Hematopoietic multipotent progenitor cell (in vitro differentiated cells): ENCODE results near the gene NOTCH1. TPM values are rescaled to one million over a fixed set of nuclear protein-coding genes. Genes with fewer than 3 reads are reported as not detected.

Source experiments
- DNase-seq, 3 donors: peaks; one replicate each; pipeline ENCODE4 v3.0.0-alpha.2; 2011 to 2015; ENCODE audit warnings: low read depth in 2 of 3, low spot score in 2 of 3
- total RNA-seq: library from RNA; depleted of rRNA; stranded (reverse); fragments of >200 nt; gene quantifications from one replicate; pipeline ENCODE4 v1.2.3, GENCODE V29; 2012

Gene NOTCH1
- total RNA-seq, 1 donor = 190 TPM

DNA sequence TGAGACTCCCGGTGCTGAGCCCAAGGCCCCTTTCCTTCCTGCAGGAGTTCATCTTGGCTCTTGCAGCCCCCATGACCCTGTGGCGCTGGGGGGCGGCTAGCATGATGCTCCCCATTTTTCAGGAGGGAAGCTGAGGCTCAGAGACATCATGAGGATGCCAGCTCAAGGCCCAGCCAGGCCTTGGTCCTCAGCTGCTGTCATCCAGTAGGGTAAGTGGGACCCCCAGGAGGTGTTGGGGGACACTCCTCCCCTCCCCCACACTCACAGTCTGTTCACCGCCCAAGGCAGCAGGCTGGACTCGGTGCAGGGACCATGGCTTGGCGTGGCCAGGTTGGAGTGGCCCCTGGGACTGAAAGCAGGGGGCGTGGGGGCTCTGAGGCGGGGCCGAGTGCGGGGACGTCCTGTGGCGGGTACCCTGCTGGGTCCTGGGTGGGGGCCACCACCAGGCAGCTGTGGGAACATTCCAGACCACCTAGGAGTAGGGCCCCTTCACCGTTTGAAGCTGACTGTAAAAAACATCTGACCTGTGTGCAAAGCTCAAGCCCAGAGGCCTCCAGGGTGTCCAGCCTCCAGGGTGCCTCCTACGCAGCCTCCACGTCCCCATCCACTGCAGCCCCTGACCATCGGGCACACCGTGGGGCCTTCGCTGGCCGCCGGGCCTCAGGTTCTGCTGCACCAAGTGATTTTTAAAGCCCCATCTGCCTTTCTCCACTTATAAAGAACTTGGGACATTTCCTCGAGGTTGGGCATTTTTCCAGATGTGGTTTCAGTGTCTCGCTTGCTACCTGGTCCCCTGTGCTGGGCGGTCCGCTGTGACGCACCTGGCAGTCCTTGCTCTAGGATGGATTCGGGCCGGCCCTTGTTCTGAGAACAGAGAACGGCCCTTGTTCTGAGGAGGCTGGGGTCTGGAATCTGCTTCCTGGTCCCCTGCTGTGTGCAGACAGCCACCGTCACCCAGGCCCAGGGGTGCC, 3.4 kb upstream of the NOTCH1 start:
- no peak for DNase-seq

DNA sequence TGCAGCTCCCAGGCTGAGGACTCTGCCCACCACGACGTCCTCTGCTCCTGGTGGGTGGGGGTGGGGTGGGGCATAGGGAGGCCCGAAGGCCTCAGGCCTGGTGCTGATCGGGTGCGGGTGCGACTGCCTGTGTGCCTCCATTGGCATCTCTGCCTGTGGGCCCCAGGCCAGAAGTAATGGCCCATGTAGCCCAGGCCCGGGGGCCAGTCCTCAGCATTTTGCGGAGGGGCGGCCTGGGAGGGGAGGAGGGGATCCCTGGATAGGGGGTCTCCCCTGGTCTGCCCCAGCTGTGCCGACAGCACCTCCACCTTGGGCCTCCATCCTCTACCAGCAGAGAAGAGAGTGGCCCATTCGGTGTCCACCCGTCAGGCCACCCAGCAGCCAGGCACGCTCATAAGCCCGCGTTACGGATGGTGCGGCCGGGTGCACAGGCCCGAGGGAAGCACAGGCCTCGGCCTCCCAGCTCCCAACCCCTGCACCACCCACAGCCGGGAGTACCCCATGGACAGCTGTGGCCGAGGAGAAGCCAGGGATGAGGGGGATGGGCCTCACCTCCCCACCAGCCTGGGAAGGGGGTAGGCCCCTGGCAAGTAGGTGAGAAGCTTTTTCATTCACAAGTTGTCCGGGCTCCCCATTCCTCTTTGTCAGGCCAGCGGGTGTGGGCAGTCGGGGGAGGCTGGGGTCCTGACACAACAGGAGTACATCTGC, 1.8 kb upstream of the NOTCH1 start:
- no peak for DNase-seq

DNA sequence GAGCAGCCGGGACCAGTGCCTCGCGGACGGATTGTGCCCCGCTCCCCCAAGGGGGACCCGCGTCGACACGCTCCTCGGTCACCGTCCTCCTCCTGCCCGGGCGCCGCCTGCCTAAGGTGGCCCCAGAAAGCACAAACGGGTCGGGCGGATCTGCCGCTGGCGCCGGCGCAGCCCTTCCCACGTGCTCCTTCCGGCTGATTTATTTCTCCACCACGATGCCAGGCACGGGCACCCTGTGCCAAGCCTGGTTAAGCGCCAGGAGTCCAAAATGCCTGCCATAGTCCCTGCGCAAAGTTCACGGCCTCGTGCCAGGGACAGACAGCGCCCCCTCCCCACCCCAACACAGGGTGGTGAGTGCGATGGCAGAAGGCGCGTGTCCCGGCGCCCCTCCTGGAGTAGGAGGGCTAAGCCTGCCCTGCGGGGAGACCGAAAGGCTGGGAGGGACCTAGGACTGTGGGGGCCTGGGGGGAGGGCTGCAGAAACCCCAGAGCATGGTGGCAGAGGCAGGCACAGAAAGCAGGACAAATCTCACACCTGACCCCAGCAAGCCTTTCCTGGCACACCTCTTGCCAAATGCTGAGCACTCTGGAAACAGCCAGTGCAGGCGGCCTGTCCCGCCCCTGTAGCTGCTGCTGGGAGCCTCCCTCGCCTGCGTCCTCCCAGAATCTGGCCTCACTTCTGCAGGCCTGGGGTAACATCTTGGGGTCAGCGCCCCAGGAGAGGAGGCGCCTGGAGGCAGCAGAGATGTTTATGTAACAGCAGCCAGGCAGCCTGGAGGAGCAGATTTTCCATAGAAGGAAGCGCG, 1.1 kb upstream of the NOTCH1 start:
- peak in 1 of 3 donors; percentile 65 for DNase-seq

DNA sequence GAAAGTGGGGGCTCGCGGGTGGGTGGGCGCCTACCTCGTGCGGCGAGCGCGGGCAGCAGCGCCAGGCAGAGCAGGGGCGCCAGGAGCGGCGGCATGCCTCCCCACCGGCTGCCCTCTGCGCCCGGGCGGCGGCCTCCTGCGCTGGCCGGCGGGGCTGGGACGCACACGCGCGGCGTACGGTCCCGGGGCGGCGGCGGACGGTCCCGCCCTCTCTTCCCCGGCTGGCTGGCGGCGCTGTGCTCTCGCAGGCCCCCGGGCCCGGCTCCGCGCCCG, 220 bp downstream of the NOTCH1 start:
- DNase-seq = no peak

DNA sequence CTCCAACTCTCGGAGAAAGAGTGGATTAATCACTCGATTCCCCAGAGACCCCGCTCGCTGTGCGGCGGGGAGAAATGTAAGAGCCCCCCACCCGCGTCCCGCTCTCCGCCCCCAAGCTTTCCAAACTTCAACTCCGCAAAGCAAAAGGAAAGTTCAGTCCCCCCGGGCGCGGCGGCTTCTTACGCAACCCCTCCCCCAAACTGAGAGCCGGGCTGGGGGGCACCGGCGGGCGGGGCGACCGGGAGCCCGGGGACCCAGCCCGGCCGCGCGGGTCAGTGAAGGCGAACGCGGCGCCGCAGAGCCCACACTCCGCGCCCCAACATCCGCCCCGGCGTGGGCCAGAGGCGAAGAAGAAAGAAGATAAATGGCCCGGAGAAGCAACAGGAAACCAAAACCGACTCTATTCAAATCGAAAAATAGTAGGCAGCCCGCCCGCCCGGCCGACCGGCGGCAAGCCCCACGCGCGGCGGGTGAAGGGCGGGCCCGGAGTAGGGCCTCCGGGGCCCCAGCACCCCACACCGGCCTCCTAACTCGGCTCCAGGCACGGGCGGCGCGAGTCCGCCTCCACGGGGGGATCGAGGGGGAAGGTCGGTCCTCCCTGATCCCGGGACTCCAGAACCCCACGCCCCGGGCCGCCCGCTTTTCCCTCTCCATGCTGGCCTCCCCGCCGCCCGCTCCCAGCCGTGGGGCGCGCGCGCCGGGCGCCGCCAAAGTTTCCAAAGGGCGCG, 720 bp downstream of the NOTCH1 start:
- DNase-seq = peak in 1 of 3 donors; percentile 30

DNA sequence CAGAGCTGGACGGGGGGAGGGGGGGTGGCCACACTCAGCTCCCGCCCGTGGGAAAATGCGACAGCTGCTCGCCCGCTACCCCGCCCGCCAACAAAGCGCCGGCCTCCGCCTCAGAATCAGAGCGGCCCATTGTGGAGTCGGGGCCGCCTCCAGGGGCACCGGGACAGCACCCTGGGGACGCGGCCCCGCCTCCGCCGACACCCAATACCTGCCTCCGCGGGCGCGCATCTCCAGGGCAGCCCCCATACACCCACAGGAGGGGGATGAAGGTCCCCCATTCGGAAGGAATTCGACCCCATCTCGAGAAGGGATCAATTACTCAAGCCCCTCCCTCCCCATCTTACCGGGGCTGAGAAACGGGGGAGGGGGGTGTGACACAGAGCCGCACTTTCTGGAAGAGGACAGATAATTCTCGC, 1.3 kb downstream of the NOTCH1 start:
- no peak for DNase-seq

DNA sequence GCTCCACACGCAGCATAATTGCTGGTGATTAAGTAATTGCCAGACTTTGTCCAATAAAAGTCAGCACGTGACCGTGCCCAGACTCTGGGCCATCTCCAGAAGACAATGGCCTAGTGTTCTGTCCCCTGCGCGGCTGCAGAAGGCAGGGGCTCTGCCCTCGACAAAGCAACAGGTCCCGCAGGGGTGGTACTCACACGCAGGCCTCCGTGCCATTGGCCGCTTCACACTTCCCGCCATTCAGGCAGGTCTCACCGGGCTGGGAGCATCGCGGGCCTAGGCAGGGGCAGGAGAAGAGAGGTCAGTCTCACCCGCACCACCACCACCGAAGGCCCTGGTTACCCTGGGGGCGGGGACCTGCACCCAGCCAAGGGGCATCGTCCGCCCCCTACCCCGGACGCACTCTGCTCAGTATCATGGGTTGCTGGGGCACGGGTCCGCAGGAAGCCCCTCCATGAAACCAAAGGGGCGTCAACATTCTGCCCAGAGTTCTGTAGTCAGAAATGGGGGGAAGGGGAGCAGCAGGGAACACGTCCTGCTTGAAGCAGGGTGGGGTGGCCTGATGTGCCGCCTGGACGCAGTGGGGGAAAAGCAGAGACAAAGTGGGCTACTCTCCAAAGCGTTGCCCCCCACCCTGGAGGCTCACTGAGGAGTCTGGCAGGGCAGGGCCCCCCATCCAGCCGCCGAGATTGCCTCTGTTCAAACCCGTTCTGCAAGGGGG, 1.9 kb downstream of the NOTCH1 start:
- DNase-seq = no peak

DNA sequence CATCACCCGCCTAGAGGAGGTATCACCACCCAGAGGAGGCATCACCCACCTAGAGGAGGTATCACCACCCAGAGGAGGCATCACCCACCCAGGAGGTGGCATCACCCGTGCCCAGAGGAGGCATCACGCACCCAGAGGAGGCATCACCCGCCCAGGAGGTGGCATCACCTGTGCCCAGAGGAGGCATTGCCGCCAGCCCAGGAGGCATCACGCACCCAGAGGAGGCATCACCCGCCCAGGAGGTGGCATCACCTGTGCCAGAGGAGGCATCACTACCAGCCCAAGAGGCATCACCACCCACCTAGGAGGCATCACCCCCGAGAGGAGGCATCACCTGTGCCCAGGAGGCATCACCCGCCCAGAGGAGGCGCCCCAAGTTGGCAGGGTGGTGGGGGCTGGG, 2.6 kb downstream of the NOTCH1 start:
- DNase-seq = no peak

DNA sequence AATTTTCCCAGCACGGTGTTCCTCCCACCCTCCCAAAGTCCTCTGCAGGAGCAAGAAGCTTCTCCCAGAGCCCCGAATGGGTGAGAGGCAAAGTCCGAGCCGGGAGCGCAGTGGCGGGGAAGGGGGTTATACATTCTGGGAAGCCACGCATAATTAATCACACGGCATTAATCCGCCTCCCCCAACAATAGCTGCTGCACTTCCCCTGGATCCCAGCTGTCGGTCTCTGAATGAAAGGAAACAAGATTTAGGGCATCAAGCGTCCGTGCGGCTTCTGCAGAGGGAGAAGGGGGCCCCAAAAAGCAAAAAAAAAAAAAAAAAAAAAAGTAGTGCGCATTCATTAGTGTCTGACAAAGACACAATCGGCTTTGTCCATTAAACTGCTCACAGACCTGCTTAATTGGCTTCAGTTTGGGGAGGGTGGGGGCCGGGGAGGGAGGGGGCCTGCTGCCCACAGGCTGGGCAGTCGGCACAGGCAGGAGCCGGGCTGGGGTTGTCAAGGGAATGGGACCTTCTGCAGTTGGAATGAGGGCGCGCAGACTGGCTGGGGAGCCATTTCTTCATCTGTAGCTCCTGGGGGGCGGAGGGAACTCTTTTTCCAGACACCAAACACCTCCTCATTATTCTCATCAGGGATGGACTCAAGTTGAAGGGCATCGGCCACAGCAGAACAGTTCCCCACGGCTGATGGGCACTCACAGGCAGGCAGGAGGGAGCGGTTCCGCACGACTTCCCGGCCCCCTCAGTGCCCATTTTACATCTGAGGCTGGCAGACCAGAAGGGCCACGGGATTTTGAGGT, 3.4 kb downstream of the NOTCH1 start:
- no peak for DNase-seq

DNA sequence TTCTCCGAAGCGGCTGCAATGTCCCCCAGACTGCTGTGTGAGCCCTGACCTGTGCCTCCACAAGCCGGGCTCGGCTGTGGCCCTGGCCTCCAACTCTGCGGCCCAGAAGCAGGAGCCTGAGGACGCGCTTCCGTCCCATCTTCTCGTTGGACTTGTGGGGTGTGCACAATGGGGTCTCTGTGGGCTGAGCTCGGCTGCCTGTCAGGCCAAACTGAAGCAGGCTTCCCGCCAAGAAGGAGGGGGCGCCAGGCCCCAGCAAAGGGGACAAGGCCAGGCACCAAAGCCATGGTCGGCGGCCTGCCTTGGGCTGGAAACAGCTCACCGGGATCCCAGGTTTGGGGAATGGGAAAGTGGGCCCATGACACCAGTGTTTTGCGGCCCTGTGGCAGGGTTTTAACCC, 4.1 kb downstream of the NOTCH1 start:
- no peak for DNase-seq

DNA sequence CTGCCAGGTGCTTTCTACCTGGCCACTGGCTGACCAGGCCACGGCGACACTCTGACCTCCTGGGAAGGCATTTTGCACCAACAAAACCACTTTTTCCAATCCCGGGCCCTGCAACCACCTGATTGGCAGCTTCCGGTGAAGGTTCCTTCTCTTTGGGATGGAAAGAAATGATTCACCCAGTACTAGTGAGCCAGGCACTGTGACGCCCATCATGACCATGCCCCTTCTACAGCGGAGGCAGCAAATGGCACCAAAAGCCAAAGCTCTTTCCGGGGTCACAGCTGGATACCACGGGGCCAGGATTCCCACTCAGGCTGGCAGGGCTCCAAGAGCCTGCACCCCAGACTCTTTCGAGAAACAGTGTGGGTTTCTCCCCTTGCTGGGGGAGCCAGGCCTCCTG, 4.7 kb downstream of the NOTCH1 start:
- no peak for DNase-seq

DNA sequence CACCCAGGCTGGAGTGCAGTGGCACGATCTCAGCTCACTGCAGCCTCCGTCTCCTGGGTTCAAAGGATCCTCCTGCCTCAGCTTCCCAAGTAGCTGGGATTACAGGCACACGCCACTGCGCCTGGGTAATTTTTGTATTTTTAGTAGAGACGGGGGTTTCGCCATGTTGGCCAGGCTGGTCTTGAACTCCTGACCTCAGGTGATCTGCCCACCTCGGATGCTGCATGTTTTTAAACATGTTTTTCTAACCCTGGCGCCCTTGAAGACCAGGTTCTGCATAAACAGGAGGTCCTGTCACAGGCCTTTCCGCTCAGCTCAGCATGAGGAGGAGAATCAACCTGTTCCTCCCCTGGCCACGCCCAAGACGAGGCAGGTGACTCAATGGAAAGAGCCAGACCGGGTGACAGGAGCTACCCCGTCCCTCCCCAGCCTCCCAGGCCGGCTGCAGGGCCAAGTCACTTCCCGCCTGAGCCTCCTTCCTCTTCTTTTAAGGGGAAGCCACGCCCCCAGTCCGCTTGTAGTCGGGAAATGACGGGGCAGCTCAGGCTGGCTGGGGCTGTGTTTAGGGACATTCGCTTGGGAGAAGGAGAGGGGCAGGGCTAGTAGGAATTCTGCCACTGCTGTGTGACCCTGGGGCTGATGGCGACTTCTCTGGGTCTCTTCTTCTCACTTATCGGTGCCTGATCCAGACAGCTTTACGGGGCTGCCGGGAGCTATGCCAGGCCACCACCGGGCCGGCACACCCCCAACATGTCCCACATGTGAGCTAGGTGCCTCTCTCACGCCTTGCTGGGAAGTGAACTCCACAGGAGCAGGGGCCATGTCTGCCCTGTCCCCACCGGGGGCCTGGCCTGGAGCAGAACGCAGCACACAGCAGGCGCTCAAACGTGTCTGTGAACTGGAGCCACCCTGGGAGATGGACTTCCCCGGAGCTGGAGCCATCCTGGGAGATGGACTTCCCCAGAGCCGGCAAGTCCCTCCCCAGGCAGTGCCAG, 6.1 kb downstream of the NOTCH1 start:
- DNase-seq = peak in 2 of 3 donors; percentile 95 to 98

DNA sequence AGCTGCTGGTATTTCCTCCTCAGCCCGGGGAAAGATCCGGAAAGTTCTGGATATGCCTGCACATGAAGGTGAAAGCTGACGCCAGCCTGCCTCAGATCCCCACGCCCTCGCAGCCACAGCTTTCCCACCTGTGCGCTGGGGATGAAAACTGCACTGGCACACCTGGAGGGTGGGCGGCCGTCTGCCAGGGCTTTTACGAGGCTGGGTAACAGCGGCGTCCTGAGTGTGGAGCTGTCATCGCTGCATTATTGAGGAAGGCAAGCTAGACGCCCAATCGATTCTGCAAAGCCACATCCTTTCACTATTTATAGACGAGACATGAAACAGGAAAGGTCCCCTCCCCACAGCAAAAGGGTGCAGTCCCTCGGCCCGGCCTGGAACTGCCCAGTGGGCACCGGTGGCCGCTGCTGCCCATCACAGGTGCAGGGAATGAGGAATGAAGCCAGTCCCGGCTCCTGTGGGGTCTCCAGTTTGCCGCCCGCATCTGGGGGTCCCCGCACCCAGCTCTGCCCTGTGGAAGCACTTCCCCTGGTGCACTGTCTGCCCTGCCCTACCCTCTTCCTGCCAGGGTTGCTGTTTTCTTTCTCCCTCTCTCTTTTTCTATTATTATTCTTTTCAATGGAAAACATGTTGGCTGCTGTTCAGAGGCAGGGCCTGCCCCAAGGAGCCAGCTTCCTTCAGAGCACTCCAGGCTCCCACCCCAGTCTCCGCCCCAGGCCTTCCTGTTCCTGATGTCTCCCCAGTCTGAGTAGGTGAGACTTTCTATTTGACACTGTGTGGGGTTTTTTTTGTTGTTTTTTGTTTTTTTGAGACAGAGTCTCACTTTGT, 7.0 kb downstream of the NOTCH1 start:
- no peak for DNase-seq

DNA sequence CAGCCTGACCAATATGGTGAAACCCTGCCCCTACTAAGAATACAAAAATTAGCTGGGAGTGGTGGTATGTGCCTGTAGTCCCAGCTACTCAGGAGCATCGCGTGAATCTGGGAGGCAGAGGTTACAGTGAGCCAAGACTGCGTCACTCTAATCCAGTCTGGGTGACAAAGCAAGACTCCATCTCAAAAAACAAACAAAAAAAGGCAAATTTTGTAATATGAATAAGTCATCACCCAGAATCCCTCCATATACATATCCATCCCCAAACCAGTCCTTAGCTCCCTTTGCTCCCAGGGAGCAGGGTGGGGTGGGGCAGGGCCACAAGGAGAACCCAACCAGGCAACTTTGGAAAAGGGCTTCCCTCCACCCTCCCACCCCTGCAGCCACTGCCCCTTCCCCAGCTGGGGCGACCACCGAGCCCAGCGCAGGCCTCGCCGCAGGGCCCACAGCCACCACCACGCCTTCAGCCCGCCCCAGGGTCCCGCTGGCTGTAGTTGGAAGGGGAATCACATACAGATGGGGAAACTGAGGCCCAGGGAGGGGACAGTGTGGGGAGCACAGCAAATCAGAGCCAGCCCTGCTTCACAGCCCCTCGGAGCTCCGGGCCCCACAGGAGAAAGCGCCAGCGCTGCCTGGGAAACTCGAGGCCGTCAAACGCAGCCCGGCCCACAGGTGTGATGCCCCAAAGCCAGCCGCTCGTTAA, 7.8 kb downstream of the NOTCH1 start:
- no peak for DNase-seq

DNA sequence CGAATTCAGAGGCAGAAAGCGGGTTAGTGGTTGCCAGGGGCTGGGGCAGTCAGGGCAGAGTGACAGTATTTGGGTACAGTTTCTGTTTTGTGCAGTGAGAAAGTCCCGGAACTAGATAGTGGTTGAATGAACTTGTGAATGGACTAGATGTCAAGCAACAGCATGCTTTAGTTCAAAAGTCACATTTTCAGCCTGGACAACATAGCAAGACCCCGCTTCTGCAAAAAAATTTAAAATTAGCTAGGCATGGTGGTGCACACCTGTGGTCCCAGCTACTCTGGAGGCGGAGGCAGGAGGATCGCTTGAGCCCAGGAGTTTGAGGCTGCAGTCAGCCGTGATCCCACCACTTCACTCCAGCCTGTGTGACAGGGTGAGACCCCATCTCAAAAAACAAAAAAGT, 8.4 kb downstream of the NOTCH1 start:
- no peak for DNase-seq

DNA sequence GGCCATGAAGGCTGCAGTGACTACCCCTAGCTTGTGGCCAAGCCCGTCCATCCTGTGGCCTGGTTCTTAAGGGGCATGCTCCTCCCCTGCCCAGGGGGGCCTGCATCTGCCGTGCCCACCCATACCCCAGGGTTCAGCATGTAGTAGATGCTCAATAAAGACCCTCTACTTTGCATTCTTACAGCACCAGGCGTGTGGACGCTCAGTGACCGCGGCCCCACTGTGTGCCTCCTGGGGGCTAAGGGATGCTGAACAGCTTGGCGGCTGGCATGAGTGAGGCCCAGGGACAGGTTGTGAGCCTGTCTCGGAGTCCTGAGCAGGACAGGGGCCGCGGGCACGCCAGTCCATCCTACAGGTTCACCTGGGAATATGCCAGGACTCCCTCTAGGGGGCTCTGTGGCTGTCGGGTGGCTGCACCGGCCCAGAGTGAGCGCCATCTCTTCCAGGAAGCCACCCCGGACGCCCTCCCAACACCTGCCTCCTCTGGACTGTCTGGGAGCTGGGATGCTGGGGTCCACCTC, 9.1 kb downstream of the NOTCH1 start:
- no peak for DNase-seq
